HepG2 (cell line): ENCODE results near the gene PNMA8C. TPM values are rescaled to one million over a fixed set of nuclear protein-coding genes. Genes with fewer than 3 reads are reported as not detected.

Experiments
- ATAC-seq: fragments of 200-7000 bp; cut with Tn5 transposase; 3 replicates; pipeline ENCODE4 v1.9.1; 2020; ENCODE audit warnings: mild to moderate bottlenecking, moderate library complexity
- BruUV-seq: library from RNA; stranded (reverse); fragments of 400-500 nt; replicated peaks from 2 replicates; lab custom pipeline; 2021; lab: Mats Ljungman, UMichigan
- CTCF ChIA-PET: fragments of 300-600 bp; formaldehyde crosslinking; extraction: SDS; loops from one replicate; lab custom pipeline; 2021; ENCODE audit warnings: low total read pairs, inconsistent platforms, low intra/inter-chr PET ratio; lab: Yijun Ruan, JAX
- POLR2A ChIA-PET: fragments of 350-600 bp; sonication (Branson Sonifier 250); formaldehyde crosslinking; loops from one replicate; lab custom pipeline; 2020; ENCODE audit warnings: antibody characterized with exemption, inconsistent platforms; lab: Yijun Ruan, JAX
- DNase-seq: peaks from one replicate; pipeline ENCODE4 v3.0.0-alpha.2; 2015; ENCODE audit warnings: low spot score
- FAIRE-seq: peaks from 3 replicates; lab custom pipeline; 2011; peaks lifted over from hg19 to GRCh38; lab: Jason Lieb, UNC
- H2AFZ ChIP-seq: one replicate; pipeline ENCODE4 v1.6.1; 2011; ENCODE audit warnings: low read length, inconsistent platforms
- H3K27ac ChIP-seq: fragments of 300-600 bp; 3 replicates; pipeline ENCODE4 v1.8.0; 2011; ENCODE audit warnings: mixed run types, mild to moderate bottlenecking, mixed read lengths, low read length, inconsistent platforms; ENCODE audit not compliant: insufficient read depth; ENCODE audit errors: extremely low read length
- H3K27me3 ChIP-seq, 2 experiments: fragments of 200-600 bp in 1 of 2; 2 replicates in 1 of 2; 3 replicates in 1 of 2; pipeline versions ENCODE4 v1.6.0 to v1.8.0; 2011; ENCODE audit warnings: low read length in 2 of 2, mild to moderate bottlenecking in 2 of 2, moderate library complexity in 2 of 2, inconsistent platforms in 1 of 2; ENCODE audit not compliant: insufficient read depth in 2 of 2, control insufficient read depth in 1 of 2
- H3K36me3 ChIP-seq, 2 experiments: fragments of 200-600 bp in 1 of 2; replicated peaks in 1 of 2; 2 replicates in 1 of 2; 3 replicates in 1 of 2; pipeline versions ENCODE4 v1.5.1 to v1.8.0; 2011; ENCODE audit warnings: low read length in 2 of 2, inconsistent platforms in 1 of 2; ENCODE audit not compliant: insufficient read depth in 2 of 2, control insufficient read depth in 1 of 2
- H3K4me1 ChIP-seq: 2 replicates; pipeline ENCODE4 v1.5.1; 2012; ENCODE audit warnings: low read length, inconsistent platforms; ENCODE audit not compliant: insufficient read depth
- H3K4me2 ChIP-seq: 2 replicates; pipeline ENCODE4 v1.6.0; 2011; ENCODE audit warnings: low read depth, low read length, inconsistent platforms
- H3K4me3 ChIP-seq, 3 experiments: fragments of 200-600 bp in 1 of 3; sonication (generic), shearing (Covaris generic) in 1 of 3; replicated peaks in 1 of 3; 2 replicates each; pipeline ENCODE4 v1.5.1; 2011 to 2016; ENCODE audit warnings: low read length in 3 of 3, inconsistent platforms in 2 of 3, low read depth in 2 of 3, mild to moderate bottlenecking in 2 of 3, control low read depth in 1 of 3, mixed read lengths in 1 of 3; ENCODE audit not compliant: insufficient read depth in 1 of 3
- H3K79me2 ChIP-seq: one replicate; pipeline ENCODE4 v1.6.1; 2011; ENCODE audit warnings: low read length, inconsistent platforms; ENCODE audit not compliant: insufficient read depth
- H3K9ac ChIP-seq: 2 replicates; pipeline ENCODE4 v1.6.0; 2011; ENCODE audit warnings: mild to moderate bottlenecking, low read depth, low read length, inconsistent platforms; ENCODE audit not compliant: insufficient read depth
- H3K9me3 ChIP-seq: 2 replicates; pipeline ENCODE4 v1.5.1; 2012; ENCODE audit warnings: mild to moderate bottlenecking, low read length
- H4K20me1 ChIP-seq: 2 replicates; pipeline ENCODE4 v1.6.0; 2011; ENCODE audit warnings: inconsistent platforms, mild to moderate bottlenecking, low read length, moderate library complexity; ENCODE audit not compliant: insufficient read depth
- ARNT ChIP-seq: fragments of 450-650 bp; IDR thresholded peaks from 2 replicates; pipeline ENCODE4 v1.6.1; 2017
- NR2F6 ChIP-seq, 2 experiments: IDR thresholded peaks; 2 replicates each; pipeline ENCODE4 v1.6.1; 2016; ENCODE audit warnings: antibody characterized with exemption in 1 of 2, mild to moderate bottlenecking in 1 of 2
- SUZ12 ChIP-seq: fragments of 150-350 bp; IDR thresholded peaks from 2 replicates; pipeline ENCODE4 v1.6.1; 2014; ENCODE audit warnings: low read depth, low read length
- TCF7 ChIP-seq: sonication (generic); IDR thresholded peaks from 2 replicates; pipeline ENCODE4 v1.6.1; 2016; ENCODE audit warnings: antibody characterized with exemption, low read depth
- ZBTB7B ChIP-seq: sonication (generic); formaldehyde crosslinking; IDR thresholded peaks from 2 replicates; pipeline ENCODE4 v1.4.0; 2020; ENCODE audit warnings: missing genetic modification reagents
- ZFP36 ChIP-seq: fragments of 150-350 bp; IDR thresholded peaks from 2 replicates; pipeline ENCODE4 v1.6.1; 2018; ENCODE audit warnings: borderline replicate concordance, low read length, low read depth; ENCODE audit not compliant: partially characterized antibody
- ZSCAN22 ChIP-seq: sonication (generic); formaldehyde crosslinking; IDR thresholded peaks from 2 replicates; pipeline ENCODE4 v1.4.0; 2020; ENCODE audit warnings: mild to moderate bottlenecking, missing genetic modification reagents
- WGBS: methylation state at CpG from one replicate; pipeline ENCODE4 v1.1.6; 2017; ENCODE audit warnings: low lambda C conversion rate; 5-methylcytosine and 5-hydroxymethylcytosine counted together
- in situ Hi-C: cut with HindIII; loops from 2 replicates; pipeline ENCODE4 v1.10.0; 2017; ENCODE audit warnings: low pct_unique_long_range_greater_than_20kb; ENCODE audit not compliant: extremely low pct_ligation_motif_present
- intact Hi-C: fragments of 100-400 bp; cut with micrococcal nuclease; formaldehyde crosslinking; loops from one replicate; pipeline ENCODE4 v1.10.0; 2022; ENCODE audit not compliant: unreplicated experiment
- polyA plus RNA-seq, 8 experiments: library from polyadenylated mRNA; depleted of rRNA in 3 of 8; stranded (reverse) in 7 of 8; unstranded in 1 of 8; fragments of >200 nt; fragmentation: Illumina TruSeq in 4 of 8; extraction: Trizol in 4 of 8; gene quantifications; 2 replicates each; pipeline versions ENCODE4 v1.2.1 to v1.2.3, GENCODE V29; 2011 to 2016; ENCODE audit warnings: low read depth in 4 of 8, missing spikeins in 1 of 8, mixed read lengths in 1 of 8; ENCODE audit not compliant: insufficient read depth in 1 of 8
- total RNA-seq, 5 experiments: library from RNA; depleted of rRNA; stranded (reverse); fragments of >200 nt; fragmentation: Illumina TruSeq; extraction: Trizol; gene quantifications; 2 replicates each; pipeline ENCODE4 v1.2.3, GENCODE V29; 2016; ENCODE audit warnings: low read depth in 1 of 5
- TF ChIP-seq, protein P1 (sequence below): sonication (generic); formaldehyde crosslinking; IDR thresholded peaks from 2 replicates; pipeline ENCODE4 v1.8.0; 2023; ENCODE audit warnings: mild to moderate bottlenecking, missing genetic modification reagents
- TF ChIP-seq, protein P2 (sequence below): sonication (generic); IDR thresholded peaks from 2 replicates; pipeline ENCODE4 v1.6.1; 2016; ENCODE audit warnings: low read depth, borderline replicate concordance

Gene PNMA8C
- total and polyA plus RNA-seq, 2 of the 13 experiments (the other 11 are each of a cell fraction or from before 2014, with no cell fraction given): not detected

DNA sequence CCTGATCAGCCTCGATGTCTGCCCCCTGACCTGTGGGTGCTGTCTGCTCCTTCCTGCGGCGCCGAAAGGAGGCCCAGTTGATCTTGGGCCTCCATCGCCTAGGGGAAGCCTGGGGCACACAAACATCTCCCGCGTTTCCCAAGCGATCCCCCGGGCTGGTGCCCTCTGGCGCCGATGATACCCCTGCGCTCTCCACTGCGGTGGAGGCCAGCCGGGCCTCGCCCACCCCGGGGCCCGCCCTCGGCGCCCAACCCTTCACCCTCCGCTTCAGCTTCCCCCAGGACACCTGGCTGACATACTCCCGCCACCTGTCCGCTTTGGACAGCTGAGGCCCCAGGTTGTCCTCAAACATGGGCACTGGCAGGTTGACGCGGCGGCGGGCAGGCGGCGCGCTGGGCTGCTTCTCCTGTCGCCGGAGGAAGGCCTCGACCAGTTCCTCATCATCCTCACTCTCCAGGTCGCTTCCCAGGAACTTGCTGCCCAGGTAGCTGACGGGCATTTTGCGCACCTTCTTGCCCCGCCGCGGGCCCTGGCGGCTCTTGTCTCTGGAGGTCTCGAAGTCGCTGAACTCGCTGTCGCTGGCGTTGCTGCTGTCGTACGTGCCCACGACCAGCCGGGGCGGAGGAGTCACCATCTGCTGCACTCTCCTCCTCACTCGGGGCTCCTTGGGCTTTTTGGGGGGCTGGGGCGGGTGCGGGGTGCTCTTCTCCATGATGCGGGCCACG lies 16.6 kb downstream of the PNMA8C start:
- no peaks in the 10 kb centered on the region for H3K79me2 ChIP-seq
- H4K20me1 ChIP-seq: no peaks in the 10 kb centered on the region
- no peak overlapping the region for H2AFZ ChIP-seq
- H3K9ac ChIP-seq: no peak overlapping the region
- in situ Hi-C loops: no loop called here
- peaks cover 35% of the 10 kb centered on the region for H3K4me1 ChIP-seq
- ChIA-PET CTCF (no interaction called here), POLR2A (no interaction called here)
- no peak overlapping the region for H3K4me3 ChIP-seq
- intact Hi-C loops: no loop called here
- 0 out of 5 replicates have a peak, but pooled peaks cover 0 to 3% of the 10 kb centered on the region in 2 experiments for H3K27me3 ChIP-seq
- no TSS peak for BruUV-seq
- H3K27ac ChIP-seq: no peak overlapping the region
- WGBS: 86% methylated on average over 47 of the region's 54 CpGs
- H3K36me3 ChIP-seq: no peaks in the 10 kb centered on the region
- no peak for DNase-seq
- no peak for FAIRE-seq
- no peaks in the 10 kb centered on the region for H3K9me3 ChIP-seq
- ATAC-seq: no peak
- TF ChIP-seq TCF7 (no peak), SUZ12 (no peak), ARNT (no peak)
- TF ChIP-seq, protein P1, sequence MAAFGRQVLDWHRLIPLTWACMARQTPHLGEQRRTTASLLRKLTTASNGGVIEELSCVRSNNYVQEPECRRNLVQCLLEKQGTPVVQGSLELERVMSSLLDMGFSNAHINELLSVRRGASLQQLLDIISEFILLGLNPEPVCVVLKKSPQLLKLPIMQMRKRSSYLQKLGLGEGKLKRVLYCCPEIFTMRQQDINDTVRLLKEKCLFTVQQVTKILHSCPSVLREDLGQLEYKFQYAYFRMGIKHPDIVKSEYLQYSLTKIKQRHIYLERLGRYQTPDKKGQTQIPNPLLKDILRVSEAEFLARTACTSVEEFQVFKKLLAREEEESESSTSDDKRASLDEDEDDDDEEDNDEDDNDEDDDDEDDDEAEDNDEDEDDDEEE (CRISPR knock-in tag): no peak
- H3K4me2 ChIP-seq: no peak overlapping the region

DNA sequence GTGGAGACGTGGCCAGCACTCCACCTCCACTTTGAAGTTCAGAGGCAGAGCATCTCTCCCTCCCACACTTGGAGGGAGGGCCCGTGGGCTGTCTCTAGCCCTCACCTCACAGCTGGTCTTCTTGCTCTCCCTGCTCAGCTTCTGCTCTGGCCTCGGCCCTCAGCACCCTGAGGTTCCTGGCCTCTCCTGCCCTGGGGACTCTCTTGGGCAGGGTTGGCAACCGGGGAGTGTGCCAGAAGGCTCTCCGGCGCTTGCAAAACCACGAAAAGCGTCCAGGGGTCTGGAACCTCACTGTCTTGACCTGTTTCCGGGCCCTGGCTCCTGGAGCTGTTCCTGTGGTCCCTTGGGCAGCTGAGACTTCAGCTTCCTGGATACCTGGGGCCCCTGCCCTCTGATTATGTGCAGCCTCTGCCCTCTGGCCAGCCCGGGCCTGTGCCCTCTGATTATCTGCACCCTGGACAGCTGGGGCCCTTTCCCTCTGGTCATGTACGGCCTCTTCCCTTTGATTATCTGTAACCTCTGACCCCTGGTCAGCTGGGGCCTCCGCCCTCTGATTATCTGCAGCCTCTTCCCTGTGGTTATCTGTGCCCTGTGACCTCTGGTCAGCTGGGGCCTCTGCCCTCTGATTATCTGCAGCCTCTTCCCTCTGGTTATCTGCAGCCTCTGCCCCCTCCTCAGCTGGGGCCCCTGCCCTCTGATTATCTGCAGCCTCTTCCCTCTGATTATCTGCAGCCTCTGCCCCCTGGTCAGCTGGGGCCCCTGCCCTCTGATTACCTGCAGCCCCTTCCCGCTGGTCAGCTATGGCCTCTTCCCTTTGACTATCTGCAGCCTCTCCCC lies 17.4 kb downstream of the PNMA8C start:
- CTCF ChIA-PET: no interaction called here
- H3K4me3 ChIP-seq: no peak overlapping the region
- no peak for FAIRE-seq

More for the DNA sequence above, 17.4 kb downstream of the PNMA8C start:
- intact Hi-C loops: no loop called here
- ATAC-seq: no peak
- no peak overlapping the region for H2AFZ ChIP-seq
- H3K9me3 ChIP-seq: no peaks in the 10 kb centered on the region
- no peaks in the 10 kb centered on the region for H4K20me1 ChIP-seq
- no peaks in the 10 kb centered on the region for H3K36me3 ChIP-seq
- POLR2A ChIA-PET: no interaction called here
- no peak for DNase-seq
- BruUV-seq: no TSS peak
- no peak overlapping the region for H3K27ac ChIP-seq
- WGBS: 22% methylated on average over 13 of the region's 13 CpGs
- 0 out of 5 replicates have a peak, but pooled peaks cover 0 to 3% of the 10 kb centered on the region in 2 experiments for H3K27me3 ChIP-seq
- no peak overlapping the region for H3K4me2 ChIP-seq
- H3K4me1 ChIP-seq: peaks cover 27% of the 10 kb centered on the region
- H3K9ac ChIP-seq: no peak overlapping the region
- no peaks in the 10 kb centered on the region for H3K79me2 ChIP-seq
- in situ Hi-C loops: no loop called here
- TF ChIP-seq ZBTB7B (CRISPR knock-in tag) (no peak), ZFP36 (peak; percentile 27), ZSCAN22 (CRISPR knock-in tag) (peak; percentile 98), NR2F6 (IDR thresholded peaks at IDR 0.05) (peak; percentile 41; the same call in 1 of the 2 replicates), NR2F6 (CRISPR knock-in tag; IDR thresholded peaks at IDR 0.05) (no peak)
- TF ChIP-seq, protein P2, sequence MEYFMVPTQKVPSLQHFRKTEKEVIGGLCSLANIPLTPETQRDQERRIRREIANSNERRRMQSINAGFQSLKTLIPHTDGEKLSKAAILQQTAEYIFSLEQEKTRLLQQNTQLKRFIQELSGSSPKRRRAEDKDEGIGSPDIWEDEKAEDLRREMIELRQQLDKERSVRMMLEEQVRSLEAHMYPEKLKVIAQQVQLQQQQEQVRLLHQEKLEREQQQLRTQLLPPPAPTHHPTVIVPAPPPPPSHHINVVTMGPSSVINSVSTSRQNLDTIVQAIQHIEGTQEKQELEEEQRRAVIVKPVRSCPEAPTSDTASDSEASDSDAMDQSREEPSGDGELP: peak; percentile 68; the same call in 1 of the 2 replicates
